ENCODE data around the gene SSTR1.
"Not testable (repeated sequence)": the region's sequence is repeated elsewhere in the genome, so short reads cannot be mapped to it uniquely, and the experiment has no call there.

The SSTR1 gene

GRCh38 chr14:38207736-38208617, at the start of gene SSTR1:
Gene SSTR1 (plus strand): TSS chr14:38207904. CDS start chr14:38209390, 1,486 bp downstream.
- DNase-seq: no peak

- DNase-seq: no peak
These were observed 49.2 kb upstream of the SSTR1 start for GRCh38 chr14:38158468-38158867.

- DNase-seq: no peak
These were observed 39.3 kb upstream of the SSTR1 start for GRCh38 chr14:38168416-38168815.

- no peak for DNase-seq
These were observed 36.5 kb upstream of the SSTR1 start for GRCh38 chr14:38171197-38171596.

- no peak for DNase-seq
These were observed 33.0 kb upstream of the SSTR1 start for GRCh38 chr14:38174711-38175110.

- DNase-seq: peak; percentile 32
These were observed 32.0 kb upstream of the SSTR1 start for GRCh38 chr14:38175658-38176057.

- no peak for DNase-seq
These were observed 31.3 kb upstream of the SSTR1 start for GRCh38 chr14:38176379-38176778.

- DNase-seq: no peak
These were observed 23.6 kb upstream of the SSTR1 start for GRCh38 chr14:38184132-38184531.

GRCh38 chr14:38185671-38186070, 22.0 kb upstream of the SSTR1 start:
- no peak for DNase-seq

- DNase-seq: no peak
These were observed 21.5 kb upstream of the SSTR1 start for GRCh38 chr14:38186216-38186615.

- DNase-seq: no peak
These were observed 20.2 kb upstream of the SSTR1 start for GRCh38 chr14:38187528-38187927.

- DNase-seq: no peak
These were observed 17.6 kb upstream of the SSTR1 start for GRCh38 chr14:38189930-38190726.

- not testable (repeated sequence) for DNase-seq
These were observed 16.9 kb upstream of the SSTR1 start for GRCh38 chr14:38190846-38191245.

GRCh38 chr14:38191491-38191890, 16.2 kb upstream of the SSTR1 start:
- not testable (repeated sequence) for DNase-seq

GRCh38 chr14:38197001-38197783, 10.5 kb upstream of the SSTR1 start:
- DNase-seq: no peak

- no peak for DNase-seq
These were observed 9.8 kb upstream of the SSTR1 start for GRCh38 chr14:38197784-38198335.

- no peak for DNase-seq
These were observed 9.3 kb upstream of the SSTR1 start for GRCh38 chr14:38198425-38198824.

GRCh38 chr14:38199076-38199475, 8.6 kb upstream of the SSTR1 start:
- DNase-seq: no peak

GRCh38 chr14:38199739-38200138, 8.0 kb upstream of the SSTR1 start:
- DNase-seq: no peak

- DNase-seq: no peak
These were observed 6.4 kb upstream of the SSTR1 start for GRCh38 chr14:38201137-38201828.

GRCh38 chr14:38202444-38203191, 5.1 kb upstream of the SSTR1 start:
- no peak for DNase-seq
